ENCODE data around the gene MICA.
"Not testable (repeated sequence)": the region's sequence is repeated elsewhere in the genome, so short reads cannot be mapped to it uniquely, and the experiment has no call there.

Gene MICA

GRCh38 chr6:31412506-31412905, 9.1 kb downstream of the MICA start:
- DNase-seq (ENCODE audit: low spot score), result no peak

GRCh38 chr6:31414148-31414770, 10.9 kb downstream of the MICA start:
- not testable (repeated sequence) for DNase-seq (ENCODE audit: low spot score)

GRCh38 chr6:31414771-31415265, 11.4 kb downstream of the MICA start:
- no peak for DNase-seq (ENCODE audit: low spot score)

- DNase-seq (ENCODE audit: low spot score), result no peak
Measured at GRCh38 chr6:31416394-31417014, 13.1 kb downstream of the MICA start.

GRCh38 chr6:31418251-31418650, 14.9 kb downstream of the MICA start:
- DNase-seq (ENCODE audit: low spot score), result no peak

- DNase-seq (ENCODE audit: low spot score), result no peak
Measured at GRCh38 chr6:31419842-31420241, 16.4 kb downstream of the MICA start.

GRCh38 chr6:31420546-31420945, 17.2 kb downstream of the MICA start:
- DNase-seq (ENCODE audit: low spot score), result no peak

GRCh38 chr6:31422587-31422986, 19.2 kb downstream of the MICA start:
- DNase-seq (ENCODE audit: low spot score), result no peak

GRCh38 chr6:31423550-31423949, 20.2 kb downstream of the MICA start:
- no peak for DNase-seq (ENCODE audit: low spot score)

GRCh38 chr6:31426395-31427354, 23.3 kb downstream of the MICA start:
- no peak for DNase-seq (ENCODE audit: low spot score)

- DNase-seq (ENCODE audit: low spot score), result no peak
Measured at GRCh38 chr6:31430449-31430848, 27.1 kb downstream of the MICA start.

GRCh38 chr6:31435051-31435450, 31.7 kb downstream of the MICA start:
- DNase-seq (ENCODE audit: low spot score), result not testable (repeated sequence)

GRCh38 chr6:31438222-31438621, 34.8 kb downstream of the MICA start:
- no peak for DNase-seq (ENCODE audit: low spot score)

GRCh38 chr6:31438677-31439076, 35.3 kb downstream of the MICA start:
- no peak for DNase-seq (ENCODE audit: low spot score)

GRCh38 chr6:31441365-31442267, 38.2 kb downstream of the MICA start:
- peak; percentile 10 for DNase-seq (ENCODE audit: low spot score)

GRCh38 chr6:31446481-31446880, 43.1 kb downstream of the MICA start:
- no peak for DNase-seq (ENCODE audit: low spot score)

GRCh38 chr6:31446999-31447789, 43.8 kb downstream of the MICA start:
- DNase-seq (ENCODE audit: low spot score), result not testable (repeated sequence)

- no peak for DNase-seq (ENCODE audit: low spot score)
Measured at GRCh38 chr6:31450751-31451150, 47.4 kb downstream of the MICA start.

GRCh38 chr6:31452859-31453258, 49.5 kb downstream of the MICA start:
- DNase-seq (ENCODE audit: low spot score), result no peak

GRCh38 chr6:31453259-31453658, 49.9 kb downstream of the MICA start:
- DNase-seq (ENCODE audit: low spot score), result no peak

Measured in SK-N-DZ (cell line).